HG03045 (cell line): ENCODE data around the gene EZH2.

Source experiments
- ATAC-seq: cut with Tn5 transposase; IDR thresholded peaks from one replicate; pipeline ENCODE4 v1.9.1; 2021; ENCODE audit warnings: mild to moderate bottlenecking, moderate library complexity; ENCODE audit not compliant: unreplicated experiment

Gene EZH2

DNA sequence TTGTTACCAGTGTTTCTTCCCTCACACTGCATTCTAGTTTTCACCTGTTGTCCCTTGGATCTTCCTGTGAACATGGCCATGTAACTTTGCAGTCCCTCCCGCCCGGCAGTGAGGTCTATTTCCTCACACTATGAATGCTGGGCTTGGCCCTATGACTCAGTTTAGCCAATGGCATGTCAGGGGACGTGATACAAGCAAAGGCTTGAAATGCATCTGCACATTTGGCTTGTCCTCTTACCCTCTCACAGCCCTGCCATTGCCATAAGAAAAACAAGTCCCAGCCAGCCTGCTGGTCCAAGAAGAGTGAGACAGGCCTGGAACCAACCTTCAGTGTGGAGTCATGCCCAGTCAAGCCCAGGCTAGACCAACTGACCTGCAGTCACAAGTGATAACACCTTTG lies 17.1 kb upstream of the EZH2 start:
- ATAC-seq, result no peak

DNA sequence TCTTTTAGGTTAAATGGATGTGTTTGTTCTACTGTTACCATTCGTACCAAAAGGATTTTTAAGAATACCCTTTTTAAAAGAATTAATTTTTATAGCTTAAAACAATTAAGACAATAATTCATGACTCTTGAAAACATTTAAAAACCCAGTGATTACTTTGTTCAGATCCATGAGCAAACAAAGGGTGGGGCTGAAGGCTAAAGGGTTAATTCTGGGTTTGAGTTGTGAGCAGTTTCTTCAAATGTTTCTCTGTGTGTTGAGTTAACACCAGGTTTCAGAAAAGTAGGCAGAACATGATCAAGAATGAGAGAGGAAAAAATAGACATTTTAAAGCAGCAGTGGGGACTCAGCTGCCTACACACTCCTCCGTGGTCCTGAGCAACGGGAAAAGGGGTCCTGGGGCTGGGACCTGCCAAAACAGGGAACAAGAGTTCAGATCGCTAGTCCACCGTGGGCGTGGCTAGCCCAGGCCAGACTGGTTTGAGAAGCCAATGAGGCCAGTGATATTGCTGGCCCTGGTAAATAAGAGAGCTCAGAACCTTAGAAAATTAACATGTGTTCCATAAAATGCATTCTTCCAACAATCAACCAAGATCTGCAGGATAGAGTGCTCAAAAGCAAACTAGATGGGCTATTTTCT lies 14.9 kb upstream of the EZH2 start:
- ATAC-seq, result no peak

DNA sequence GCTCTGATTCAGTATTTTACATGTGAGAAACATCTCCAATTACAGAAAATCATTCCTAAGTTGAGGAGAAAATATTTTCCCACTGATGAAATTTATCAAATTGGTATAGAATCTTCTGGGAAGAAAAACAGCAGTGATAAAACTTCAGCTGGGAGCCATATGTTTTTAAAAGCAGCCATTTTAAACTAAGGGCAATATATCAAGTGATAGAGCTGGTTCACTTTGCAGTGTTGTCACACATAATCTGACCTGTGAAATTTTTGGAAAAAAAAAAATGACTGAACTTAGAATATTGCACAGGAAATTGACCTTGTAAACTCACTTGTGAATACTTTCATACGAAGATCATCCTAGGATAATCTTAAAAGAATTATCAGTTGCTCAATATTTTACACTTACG lies 10.5 kb upstream of the EZH2 start:
- ATAC-seq, result no peak

DNA sequence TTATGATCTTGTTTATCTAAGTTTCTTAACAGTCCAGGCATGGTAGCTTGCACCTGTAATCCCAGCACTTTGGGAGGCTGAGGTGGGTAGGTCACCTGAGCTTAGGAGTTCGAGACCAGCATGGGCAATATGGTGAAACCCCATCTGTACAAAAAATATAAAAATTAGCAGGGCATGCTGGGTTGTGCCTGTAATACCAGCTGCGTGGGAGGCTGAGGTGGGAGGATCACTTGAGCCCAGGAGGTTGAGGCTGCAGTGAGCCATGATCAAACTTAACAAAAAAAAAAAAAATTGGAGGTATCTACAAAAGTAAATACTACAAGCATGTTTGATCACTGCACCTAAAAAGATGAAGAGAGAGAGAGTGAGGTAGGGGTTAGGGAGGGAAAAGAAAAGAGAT lies 9.0 kb upstream of the EZH2 start:
- ATAC-seq, result no peak

DNA sequence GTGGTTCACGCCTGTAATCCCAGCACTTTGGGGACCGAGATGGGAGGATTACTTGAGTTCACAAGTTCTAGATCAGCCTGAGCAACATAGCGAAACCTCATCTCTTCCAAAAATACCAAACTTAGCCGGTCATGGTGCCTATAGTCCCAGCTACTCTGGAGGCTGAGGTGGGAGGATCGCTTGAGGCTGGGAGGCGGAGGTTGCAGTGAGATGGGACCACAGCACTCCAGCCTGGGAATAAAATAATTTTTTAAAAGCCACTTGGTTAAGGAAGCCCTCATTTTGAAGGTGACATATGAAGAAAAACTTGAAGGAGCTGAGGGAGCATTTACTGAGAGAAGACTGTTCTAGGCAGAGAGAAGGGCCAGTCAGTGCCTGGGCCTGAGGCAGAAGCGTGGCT lies 4.2 kb upstream of the EZH2 start:
- ATAC-seq, result no peak

DNA sequence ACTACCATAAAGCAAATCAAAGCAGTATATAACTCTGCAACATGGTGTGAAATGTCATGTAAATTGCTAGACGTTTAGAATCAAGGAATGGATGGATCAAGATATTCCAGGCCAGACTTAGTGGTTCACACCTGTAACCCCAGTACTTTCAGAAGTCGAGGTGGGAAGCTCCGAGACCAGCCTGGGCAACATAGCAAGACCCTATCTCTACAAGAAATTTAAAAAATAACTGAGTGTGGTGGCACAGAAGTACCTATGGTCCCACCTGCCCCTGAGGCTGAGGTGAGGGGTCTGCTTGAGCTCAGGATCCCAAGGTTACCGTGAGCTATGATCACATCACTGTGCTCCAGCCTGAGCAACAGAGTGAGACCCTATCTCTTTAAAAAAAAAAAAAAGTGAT lies 2.8 kb upstream of the EZH2 start:
- no peak for ATAC-seq

DNA sequence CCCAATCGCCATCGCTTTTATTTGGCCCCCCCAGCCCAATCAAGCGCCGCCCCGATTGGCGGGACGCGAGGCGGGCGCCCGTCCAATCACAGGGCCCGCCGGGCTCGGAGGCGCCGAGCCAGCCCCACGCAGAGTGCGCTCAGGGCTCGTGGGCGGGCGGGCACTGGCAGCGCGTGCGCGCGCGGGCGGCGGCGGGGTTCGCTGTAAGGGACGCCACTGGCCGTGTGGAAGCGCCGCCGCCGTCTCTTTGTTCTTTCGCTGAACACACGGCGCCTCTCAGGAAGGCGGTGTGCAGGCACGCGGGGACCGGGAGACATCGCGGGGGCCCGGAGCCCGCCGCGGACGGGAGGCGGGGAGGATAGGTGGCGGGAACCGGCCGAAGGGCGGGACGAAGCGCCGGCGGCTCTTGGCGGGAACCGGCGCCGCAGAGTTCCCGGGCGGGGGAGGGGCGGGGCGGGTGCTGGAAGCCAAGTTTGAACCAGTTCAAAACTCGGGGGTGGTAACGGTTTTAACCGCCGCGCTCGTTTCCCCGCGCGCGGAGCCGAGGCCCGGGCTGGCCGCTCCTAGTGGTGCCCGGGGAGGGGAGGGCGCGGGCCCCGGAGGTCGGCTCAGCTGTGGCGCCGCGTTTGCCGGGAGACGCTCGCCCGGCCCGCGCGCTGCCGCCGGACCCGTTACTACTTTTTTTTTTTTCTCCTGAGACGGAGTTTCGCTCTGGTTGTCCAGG lies 370 bp upstream of the EZH2 start:
- ATAC-seq, result peak; percentile 90

DNA sequence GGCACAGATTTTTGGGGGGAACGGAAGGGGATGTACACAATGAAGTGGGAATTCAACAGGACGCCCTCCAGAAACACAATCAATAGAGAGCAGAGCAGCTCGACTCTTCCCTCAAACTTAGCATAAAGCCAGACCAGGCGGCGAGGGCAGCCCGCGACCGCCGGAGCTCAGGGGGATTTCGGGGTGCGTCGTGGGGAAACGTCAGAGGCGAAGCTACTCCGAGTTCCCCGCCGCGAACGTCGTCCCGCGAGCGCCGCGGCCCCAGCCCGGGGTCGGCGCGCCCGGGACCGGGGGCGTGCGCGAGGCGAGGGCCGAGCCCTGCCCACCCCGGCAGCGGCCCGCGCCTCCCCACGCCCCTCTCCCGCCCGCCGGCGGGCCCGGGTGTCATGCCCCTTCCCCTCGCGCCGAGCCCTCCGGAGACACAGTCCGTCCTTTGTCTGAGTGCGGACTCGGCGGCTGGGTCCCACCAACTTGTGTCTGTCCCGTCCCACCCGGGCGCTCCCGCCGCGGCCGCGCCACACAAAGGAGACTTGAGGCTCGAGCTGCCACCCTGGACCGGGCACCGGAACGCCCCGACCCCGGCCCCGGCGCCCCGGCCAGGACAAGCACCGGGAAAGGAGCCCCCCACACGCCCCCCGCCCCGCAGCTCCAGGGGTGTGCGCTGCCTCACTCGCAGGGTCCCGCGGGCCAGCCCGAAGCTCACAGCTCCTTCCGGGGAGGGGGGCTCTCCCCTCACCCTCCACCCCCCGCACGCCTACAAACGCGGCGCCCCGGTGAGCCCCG lies 634 bp downstream of the EZH2 start:
- peak; percentile 30 for ATAC-seq

DNA sequence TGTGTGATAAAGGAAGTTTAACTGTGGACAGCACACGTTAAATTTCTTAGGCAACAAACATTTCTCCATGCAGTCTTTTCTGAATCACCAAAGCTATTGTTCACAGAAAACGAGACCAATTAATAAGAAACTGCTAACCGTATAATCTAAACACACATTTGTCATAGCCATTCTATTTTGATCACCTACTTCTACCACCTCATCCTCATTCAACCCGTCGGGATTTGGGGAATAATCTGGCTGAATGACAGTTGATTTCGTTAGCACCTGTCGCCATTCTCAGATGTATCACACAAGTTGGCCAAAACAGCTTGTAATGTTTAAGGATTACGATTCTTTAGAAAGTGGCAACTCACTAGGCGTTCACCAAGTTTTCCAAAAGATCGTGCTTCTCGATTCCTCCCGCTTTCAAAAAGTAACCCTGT lies 1.2 kb downstream of the EZH2 start:
- no peak for ATAC-seq

DNA sequence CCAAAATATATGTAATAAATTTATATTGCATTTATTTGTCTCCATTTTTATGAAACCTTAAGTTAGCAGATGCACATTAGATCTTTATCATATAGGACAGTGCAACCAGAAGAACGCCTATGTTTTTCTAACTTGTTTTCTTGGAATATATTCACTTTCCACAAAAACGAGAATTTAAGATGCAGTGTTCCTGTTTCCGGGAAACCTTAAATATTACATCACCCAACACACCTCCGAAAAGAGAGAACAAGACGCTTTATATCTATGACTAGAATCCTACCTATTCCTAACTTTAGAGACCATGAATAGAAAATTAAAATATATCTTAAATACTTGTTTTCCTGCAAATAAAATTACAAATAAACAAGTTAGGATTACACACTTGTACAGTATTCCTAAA lies 1.9 kb downstream of the EZH2 start:
- ATAC-seq, result no peak

DNA sequence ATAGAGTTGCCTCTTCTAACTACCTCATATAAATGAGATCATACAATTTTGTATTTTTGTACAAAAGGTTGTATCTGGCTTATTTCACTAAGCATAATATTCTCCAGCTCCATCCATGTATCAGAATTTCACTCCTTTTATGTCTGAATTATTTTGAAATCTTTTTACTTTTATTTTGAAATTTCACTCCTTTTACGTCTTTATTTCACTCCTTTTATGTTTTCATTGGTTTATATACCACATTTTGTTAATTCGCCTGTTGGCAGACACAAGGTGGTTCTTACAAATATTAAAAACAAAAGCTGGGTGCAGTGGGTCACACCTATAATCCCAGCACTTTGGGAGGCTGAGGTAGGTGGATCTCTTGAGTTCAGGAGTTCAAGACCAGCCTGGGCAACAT lies 5.8 kb downstream of the EZH2 start:
- no peak for ATAC-seq

DNA sequence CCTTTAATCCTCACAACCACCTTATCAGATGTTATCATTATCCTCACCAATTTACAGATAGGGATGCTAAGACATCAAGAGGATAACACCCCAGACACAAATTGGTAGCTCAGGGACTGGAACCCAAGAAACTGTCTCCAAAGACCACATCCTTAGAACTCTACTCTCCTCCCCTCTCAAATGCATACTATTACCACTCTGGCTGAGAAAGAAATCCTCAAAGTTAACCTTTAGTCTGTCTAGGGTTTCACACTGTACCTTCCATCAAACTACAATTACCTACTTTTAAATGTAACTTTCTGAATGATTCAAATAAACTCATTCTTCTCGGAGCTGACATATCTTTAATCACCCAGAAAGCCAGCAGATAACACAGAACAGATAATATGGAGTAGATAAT lies 6.6 kb downstream of the EZH2 start:
- ATAC-seq, result no peak

DNA sequence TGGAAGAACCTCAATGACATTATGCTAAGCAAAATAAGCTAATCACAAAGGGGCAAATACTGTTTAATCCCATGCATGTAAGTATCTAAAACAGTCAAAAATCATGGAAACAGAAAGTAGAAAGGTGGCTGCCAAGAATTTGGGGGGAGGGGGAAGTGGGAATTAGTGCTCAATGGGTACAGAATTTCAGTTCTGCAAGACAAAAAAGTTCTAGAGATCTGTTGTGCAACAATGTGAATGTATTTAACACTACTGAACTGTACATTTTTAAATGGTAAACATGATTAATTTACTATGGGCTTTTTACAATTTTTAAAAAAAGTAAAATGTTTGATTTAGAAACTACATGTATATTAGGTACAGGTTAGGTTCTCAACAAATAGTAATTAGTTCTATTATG lies 11.9 kb downstream of the EZH2 start:
- no peak for ATAC-seq

DNA sequence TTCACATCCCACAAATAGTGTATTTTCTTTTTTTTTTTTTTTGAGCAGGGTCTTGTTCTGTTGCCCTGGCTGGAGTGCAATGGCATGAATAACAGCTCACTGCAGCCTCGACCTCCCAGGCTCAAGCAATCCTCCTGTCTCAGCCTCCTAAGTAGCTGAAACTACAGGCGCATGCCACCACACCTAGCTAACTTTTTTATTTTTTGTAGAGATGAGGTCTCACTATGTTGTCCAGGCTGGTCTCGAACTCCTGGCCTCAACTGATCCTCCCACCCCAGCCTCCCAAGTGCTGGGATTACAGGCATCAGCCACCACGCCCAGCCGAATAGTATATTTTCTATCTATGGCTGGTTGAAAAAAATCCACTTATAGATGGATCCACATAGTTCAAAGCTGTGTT lies 12.5 kb downstream of the EZH2 start:
- no peak for ATAC-seq

DNA sequence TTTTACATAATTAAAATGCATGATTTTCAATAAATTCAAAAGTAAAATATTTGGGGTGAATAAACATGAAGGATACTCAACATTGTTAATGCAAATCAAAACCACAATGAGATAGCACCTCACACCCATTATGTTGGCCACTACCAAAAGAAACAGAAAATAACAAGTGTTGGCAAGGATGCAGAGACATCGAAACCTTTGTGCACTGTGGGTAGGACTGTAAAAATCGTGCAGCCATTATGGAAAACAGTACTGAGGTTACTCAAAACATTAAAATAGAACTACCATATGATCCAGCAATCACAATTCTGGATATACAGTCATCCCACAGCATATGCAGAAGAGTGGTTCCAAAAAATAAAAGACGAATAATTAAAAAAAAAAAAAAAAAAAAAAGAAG lies 13.1 kb downstream of the EZH2 start:
- no peak for ATAC-seq

DNA sequence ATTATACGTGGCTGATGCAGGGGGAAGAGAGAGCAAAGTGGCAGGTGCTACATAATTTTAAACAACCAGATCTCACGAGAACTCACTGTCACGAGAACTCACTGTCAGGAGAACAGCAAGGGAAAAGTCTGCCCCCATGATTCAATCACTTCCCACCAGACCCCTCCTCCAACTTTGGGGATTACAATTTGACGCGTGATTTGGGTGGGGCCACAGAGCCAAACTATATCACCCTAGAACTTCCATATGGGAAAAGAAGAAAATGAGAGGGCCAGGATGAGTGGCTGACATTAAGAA lies 15.8 kb downstream of the EZH2 start:
- no peak for ATAC-seq

DNA sequence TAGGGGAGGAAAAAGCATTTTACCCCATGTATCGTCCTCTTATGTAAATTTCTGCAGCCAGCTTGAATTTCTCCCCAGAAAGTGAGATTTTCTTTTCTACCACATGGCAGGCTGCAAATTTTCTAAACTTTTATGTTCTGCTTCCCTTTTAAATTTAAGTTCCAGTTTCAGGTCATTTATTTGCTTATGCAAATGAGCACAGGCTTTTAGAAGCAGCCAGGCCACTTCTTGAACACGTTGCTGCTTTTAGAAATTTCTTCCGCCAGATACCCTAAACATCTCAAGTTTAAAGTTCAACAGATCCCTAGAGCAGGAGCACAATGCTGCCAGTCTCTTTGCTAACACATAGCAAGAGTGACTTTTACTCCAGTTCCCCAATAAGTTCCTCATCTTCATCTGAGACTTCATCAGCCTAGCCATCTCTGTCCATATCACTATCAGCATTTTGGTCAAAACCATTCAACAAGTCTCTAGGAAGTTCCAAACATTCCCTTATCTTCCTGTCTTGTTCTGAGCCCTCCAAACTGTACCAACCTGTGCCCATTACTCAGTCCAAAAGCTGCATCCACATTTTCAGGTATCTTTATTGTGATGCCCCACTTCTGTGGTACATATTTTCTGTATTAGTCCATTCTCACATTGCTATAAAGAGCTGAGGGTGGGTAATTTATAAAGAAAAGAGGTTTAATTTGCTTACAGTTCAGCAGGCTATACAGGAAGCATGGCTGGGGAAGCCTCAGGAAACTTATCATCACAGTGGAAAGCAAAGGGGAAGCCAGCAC lies 16.3 kb downstream of the EZH2 start:
- no peak for ATAC-seq

DNA sequence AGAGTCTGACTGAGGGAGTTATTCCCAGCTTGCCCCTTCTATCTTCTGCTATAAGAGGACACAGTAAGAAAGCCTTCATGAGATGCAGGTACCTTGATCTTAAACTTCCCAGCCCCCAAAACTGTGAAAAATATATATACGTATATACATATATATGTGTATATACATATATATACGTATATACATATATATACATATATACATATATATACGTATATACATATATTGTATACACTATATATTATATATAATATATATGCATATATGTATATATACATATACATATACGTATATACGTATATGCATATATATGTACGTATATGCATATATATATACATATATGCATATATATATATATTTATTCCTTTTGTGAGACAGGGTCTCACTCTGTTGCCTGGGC lies 17.7 kb downstream of the EZH2 start:
- no peak for ATAC-seq

DNA sequence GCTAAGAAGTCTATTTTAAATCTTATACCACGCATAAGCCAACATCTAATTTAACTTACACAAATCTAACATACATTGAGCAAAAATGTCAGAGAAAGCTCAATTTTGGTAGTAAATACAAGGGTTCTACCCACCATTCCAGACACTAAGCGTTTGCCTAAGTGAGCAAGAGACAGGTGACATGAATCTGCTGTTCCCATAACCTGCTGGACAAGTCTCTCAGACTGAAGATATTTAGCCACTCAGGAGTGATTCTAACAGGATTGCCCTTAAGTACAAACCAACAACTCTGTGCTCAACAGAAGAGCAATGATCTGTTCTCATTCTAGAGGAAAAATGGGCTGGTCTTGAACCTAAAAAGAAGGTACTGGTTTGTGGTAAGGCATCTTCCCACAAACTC lies 18.8 kb downstream of the EZH2 start:
- ATAC-seq, result no peak

DNA sequence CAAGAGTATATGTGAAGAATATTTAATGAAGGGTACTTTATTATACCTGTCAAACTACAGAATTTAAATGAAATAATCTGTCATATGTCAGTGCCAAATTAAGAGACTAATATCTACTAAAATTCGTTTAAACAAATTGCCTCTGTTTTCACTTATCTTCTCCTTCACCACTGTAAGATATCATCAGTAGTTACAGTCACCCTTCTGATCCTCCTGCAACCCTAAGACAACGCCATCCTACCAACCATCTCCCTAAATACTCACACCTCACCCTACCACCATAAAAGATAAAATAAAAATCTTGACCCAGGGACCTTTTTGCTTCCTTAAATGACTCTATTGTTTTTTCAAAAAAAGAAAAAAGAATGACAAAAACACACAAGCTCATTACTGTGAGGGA lies 20.8 kb downstream of the EZH2 start:
- no peak for ATAC-seq

DNA sequence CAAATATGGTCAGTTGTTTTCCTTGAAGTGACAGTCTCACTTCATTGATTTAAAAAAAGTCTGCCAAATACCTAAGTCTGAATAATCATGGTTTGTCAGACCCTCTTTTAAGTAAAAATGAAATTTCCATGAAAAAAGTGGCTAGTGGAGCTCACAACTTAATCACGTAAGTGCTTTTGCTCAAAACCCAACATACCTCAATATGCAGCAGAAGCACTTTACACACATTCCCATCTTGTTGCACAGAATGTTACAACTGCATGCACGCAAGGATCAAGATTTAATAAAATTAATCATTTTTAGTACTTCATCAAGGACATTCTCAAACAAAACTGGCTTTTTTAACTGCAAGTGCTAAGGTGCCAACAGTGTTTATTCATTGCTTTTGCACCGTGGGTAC lies 21.6 kb downstream of the EZH2 start:
- no peak for ATAC-seq

DNA sequence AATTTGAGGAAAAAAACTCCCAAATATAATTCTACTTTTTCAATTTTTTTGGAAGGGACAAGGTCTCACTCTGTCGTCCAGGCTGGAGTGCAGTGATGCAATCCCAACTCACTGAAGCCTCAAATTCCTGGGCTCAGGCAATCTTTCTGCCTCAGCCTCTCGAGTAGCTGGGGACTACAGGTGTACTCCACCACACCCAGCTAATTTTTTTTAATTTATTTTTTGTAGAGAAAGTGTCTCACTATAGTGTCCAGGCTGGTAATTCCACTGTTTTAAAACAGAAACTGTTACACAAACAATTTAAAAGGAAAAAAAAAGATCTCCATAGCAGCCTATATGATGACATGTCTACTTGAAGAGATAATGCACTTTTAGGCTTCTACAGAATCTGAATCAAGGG lies 25.6 kb downstream of the EZH2 start:
- no peak for ATAC-seq
